Kidney tubule cell (primary cell): ENCODE measurements around the gene RNU6-1.

Source experiments
- DNase-seq: peaks from one replicate; pipeline ENCODE4 v3.0.0-alpha.2; 2018; ENCODE audit warnings: low spot score

RNU6-1 gene

GRCh38 chr15:67857220-67857619 lies 17.4 kb upstream of the RNU6-1 start:
- no peak for DNase-seq

- DNase-seq = peak; percentile 19
Observed at GRCh38 chr15:67855842-67856241, 16.0 kb upstream of the RNU6-1 start.

- no peak for DNase-seq
Observed at GRCh38 chr15:67854358-67854757, 14.5 kb upstream of the RNU6-1 start.

- DNase-seq = no peak
Observed at GRCh38 chr15:67853454-67853853, 13.6 kb upstream of the RNU6-1 start.

GRCh38 chr15:67852418-67852817 lies 12.6 kb upstream of the RNU6-1 start:
- DNase-seq = no peak

DNA sequence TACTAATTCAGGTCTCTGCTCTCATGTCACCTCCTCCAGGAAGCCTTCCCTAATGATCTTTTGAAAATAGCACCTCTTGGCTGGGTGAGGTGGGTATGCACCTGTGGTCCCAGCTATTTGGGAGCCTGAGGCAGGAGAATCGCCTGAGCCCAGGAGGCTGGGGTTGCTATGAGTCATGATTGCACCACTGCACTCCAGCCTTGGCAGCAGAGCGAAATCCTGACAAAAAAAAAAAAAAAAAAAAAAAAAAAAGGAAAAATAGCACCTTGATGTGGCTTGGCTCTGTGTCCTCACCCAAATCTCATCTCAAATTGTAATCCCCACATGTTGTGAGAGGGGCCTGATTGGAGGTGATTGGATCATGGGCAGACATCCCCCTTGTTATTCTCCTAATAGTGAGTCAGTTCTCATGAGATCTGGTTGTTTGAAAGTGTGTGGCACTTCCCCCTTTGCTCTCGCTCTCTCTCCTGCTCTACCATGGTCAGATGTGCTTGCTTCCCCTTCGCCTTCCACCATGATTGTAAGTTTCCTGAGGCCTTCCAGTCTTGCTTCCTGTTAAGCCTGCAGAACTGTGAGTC lies 11.2 kb upstream of the RNU6-1 start:
- DNase-seq = peak; percentile 57

DNA sequence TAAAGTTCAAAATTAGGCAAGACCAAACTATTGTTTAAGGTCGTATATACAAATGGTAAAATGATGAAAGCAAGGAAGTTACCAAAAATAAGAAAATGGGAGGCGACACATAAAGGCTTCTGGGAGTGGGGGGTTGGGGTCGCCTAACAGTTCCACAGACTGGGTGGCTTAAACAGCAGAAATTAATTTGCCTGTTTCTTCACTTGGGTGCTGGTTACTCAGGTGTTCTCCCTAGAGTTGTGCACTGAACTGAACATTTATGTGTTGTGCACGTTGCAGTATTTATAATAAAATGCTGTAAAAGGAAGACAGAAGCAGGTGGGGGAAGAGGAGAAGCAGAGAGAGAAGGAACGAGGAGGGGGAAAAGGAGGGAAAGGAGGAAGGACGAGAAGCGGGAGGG lies 10.5 kb upstream of the RNU6-1 start:
- no peak for DNase-seq

DNA sequence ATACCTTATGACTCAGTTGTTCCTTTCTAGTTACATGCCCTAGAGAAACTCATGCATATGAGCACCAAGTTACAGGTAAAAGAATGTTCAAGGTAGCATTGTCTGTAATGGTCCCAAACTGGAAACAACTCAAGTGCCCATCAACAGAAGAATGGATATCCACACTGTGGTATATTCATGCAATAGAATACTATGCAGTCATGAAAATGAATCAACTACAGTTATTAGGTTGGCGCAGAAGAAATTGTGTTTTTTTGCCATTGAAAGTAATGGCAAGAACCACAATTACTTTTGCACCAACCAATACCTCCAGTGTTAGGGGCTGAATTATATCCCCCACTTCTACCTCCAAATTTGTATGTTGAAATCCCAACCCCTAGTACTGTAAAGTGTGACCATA lies 9.7 kb upstream of the RNU6-1 start:
- no peak for DNase-seq

DNA sequence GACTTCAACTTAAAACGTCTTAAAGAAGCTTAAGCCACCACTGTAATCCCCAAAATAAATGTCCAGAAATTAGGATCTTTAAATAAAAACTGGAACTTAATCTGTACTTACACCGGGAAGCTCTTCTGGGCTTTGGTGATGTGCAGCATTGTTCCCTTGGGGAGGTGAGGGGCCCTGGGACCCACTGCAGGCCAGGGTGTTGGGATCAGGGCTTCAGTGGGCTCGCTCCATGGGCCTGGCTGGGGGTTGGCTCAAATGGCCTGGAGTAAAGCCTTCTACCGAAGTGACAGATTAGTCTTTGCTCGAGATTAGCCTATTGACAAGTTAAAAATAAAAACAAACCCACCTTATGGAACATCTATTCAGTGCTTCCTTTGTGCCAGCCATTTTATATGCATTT lies 6.1 kb upstream of the RNU6-1 start:
- no peak for DNase-seq

DNA sequence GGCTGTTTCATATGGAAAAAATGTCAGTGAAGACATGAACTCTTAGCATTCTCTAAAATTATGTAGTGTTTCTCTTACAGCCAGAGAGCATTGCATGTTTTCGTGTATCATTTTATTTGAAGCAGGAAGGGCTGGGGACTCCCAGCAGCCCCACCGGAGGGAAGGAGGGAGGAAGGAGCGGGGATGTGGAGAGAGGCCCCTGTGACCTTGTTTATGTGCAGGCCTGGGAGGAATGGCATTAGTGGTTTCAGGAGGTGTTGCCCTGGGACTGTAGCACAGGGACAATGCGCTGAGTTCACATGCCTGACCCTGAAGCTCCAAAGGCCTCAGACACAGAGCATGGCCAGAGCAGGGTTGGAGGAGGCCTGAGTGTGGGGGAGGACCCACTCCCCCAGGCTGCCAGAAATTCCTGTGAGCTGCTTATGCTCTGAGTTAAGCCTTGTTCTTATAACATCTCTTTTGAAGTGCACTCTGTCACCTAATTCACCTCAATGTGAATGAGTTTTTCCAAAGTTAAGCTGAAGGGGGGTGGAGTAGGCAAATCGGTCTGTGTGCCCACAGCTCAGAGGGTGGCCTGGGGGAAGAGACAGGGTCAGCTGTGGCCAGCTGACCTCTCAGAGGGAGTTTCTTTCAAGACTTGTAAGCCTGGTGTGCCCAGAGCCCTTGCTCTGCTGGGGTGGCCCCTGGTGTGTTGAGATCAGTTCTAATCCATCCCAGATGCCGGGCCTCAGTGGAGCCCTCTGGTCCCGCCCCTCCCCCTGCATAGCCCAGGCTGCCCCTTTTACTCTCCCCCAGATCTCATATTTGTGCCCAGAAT lies 3.9 kb upstream of the RNU6-1 start:
- peak; percentile 31 for DNase-seq

GRCh38 chr15:67843092-67843501 lies 3.3 kb upstream of the RNU6-1 start:
- no peak for DNase-seq

GRCh38 chr15:67841513-67841762 lies 1.6 kb upstream of the RNU6-1 start:
- no peak for DNase-seq

DNA sequence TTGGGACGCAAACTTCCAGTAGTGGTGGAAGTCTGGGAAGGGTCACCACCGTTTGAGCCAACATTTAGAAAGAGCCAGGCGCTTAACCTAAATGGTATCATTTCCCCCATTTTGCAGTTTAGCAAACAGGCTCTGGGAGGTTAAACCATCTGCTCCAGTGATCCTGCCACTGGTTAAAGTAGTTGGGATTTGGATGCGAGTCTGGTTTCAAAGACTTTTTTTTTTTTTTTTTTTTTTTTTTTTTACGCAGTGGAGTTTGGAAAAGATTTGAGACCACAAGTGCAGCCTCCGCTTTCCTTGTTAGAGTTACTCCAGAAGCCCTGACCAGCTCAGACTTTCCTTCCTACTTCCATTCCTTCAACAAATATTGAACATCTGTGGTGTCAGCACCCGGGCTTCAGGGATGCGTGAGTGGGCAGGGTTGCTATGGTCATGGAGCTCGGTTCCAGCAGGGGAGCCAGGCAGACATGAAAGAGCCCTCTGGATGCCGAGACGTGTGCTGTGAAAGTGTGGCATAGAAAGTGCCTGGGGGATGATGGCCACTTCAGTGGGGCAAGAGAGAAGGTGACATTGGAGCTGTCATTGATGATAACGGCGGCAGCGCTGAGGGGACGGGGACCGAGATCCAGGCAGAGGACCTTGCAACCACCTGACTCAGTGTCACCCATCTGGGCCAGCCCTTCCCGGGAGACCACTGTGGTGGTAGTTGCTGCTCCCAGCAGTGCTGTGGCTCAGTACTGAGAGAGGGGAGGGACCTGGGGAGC lies 1.1 kb upstream of the RNU6-1 start:
- peak; percentile 53 for DNase-seq

GRCh38 chr15:67839499-67839928 lies 331 bp downstream of the RNU6-1 start:
- peak; percentile 69 for DNase-seq

GRCh38 chr15:67838789-67839332 lies 984 bp downstream of the RNU6-1 start:
- DNase-seq = peak; percentile 78

DNA sequence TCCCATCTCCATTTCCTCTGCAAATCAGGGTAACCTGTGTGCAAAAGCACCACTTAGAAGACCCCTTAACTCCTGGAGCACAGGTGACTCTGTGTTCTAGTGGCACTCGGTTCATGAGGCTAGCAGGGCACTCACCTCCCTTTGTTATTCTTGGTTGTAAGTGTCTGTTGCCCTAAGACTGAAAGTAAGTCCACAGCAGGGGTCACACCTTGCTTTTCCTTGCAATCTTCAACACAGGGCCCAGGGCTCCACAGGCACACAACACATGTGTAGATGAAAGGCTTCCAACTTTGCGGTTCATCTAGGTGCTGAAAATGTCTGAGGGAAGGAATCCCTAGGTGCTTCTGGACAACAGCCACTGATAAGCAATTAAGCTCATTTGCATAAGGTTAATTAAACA lies 2.9 kb downstream of the RNU6-1 start:
- no peak for DNase-seq

GRCh38 chr15:67836477-67836876 lies 3.4 kb downstream of the RNU6-1 start:
- peak; percentile 44 for DNase-seq

GRCh38 chr15:67836134-67836455 lies 3.8 kb downstream of the RNU6-1 start:
- no peak for DNase-seq

DNA sequence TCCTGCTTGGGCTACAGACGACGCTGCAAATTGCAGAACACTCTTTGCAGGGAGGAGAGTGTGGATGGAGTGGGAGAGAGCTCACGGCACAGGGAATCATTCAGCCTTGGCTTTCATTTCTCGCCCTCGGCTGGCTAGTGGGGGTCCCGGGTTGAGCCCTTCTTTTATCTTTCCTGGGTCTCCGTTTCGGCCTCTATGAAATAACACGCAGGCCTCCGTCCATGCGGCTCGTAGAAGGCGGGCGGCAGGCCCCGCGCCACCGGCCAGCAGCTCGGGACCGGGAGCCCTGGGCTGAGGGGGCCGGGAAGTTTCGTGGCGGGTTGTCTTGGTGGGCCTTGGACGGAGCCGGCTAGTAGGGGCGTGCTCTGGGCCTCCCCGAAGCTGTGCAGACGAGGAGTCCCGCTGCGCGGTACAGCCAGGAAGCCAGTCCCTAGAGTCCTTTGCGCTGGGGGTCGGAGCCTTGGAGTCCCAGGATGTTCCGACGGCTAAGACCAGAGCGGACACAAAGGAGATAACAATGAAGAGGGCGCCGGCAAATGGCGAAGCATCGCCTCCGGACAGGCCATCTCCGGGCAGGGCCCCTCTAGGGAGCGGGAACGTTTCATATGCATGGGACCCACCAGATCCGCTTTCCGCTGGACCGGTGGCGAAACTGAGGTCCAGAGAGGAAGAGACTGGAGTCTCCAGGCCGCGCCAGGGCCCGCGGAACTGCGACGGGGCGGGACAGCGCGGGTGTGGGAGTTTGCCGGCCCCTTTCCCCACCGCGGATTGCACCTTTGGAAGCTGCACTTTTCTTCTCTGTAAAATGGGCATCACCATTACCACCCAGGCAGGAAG lies 4.3 kb downstream of the RNU6-1 start:
- DNase-seq = no peak

DNA sequence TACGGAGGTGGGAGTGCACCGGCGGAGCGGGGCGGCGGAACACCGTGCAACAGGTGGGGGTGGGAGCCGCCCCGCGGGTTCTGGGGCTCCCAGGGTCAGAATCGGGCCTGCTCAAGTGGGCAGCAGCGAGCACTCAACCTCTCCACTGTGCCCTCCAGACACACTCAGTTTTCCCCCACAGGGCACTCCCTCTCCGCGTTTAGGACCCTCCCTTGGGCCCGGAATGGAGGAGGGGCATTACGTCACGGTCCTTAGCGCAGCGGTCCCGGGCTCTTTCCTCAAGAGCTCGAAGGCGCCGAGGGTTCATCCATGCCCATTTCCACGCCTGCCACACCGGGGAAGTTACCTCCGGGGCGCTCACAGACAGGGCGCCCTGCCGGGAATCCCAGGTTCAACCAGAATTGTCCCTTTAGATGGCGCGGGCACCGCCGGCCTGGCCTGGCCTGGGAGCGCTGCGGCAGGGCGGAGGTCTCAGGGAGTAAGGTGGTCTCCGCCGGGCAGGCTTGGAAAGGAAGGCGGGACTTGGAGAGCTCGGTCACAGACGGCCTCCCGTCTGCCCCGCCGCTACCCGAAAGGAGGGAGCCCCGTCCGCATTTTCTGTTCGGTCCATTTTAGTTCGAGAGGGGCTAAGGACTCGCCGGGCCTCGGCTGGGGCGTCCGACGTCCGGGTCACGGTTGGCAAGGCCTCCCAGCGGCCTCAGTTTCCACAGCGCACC lies 5.1 kb downstream of the RNU6-1 start:
- DNase-seq = no peak

GRCh38 chr15:67833710-67834511 lies 5.9 kb downstream of the RNU6-1 start:
- DNase-seq = peak; percentile 31
